HepG2 (cell line): ENCODE measurements around the gene DCC. TPM values are rescaled to one million over a fixed set of nuclear protein-coding genes. Genes with fewer than 3 reads are reported as not detected.

Experiments used
- ATAC-seq: fragments of 200-7000 bp; cut with Tn5 transposase; 3 replicates; pipeline ENCODE4 v1.9.1; 2020; ENCODE audit warnings: mild to moderate bottlenecking, moderate library complexity
- BruUV-seq: library from RNA; stranded (reverse); fragments of 400-500 nt; replicated peaks from 2 replicates; lab custom pipeline; 2021; lab: Mats Ljungman, UMichigan
- CTCF ChIA-PET: fragments of 300-600 bp; formaldehyde crosslinking; extraction: SDS; loops from one replicate; lab custom pipeline; 2021; ENCODE audit warnings: low total read pairs, inconsistent platforms, low intra/inter-chr PET ratio; lab: Yijun Ruan, JAX
- POLR2A ChIA-PET: fragments of 350-600 bp; sonication (Branson Sonifier 250); formaldehyde crosslinking; loops from one replicate; lab custom pipeline; 2020; ENCODE audit warnings: antibody characterized with exemption, inconsistent platforms; lab: Yijun Ruan, JAX
- DNase-seq: peaks from one replicate; pipeline ENCODE4 v3.0.0-alpha.2; 2015; ENCODE audit warnings: low spot score
- FAIRE-seq: peaks from 3 replicates; lab custom pipeline; 2011; peaks lifted over from hg19 to GRCh38; lab: Jason Lieb, UNC
- H2AFZ ChIP-seq: one replicate; pipeline ENCODE4 v1.6.1; 2011; ENCODE audit warnings: low read length, inconsistent platforms
- H3K27ac ChIP-seq: fragments of 300-600 bp; 3 replicates; pipeline ENCODE4 v1.8.0; 2011; ENCODE audit warnings: mixed run types, mild to moderate bottlenecking, mixed read lengths, low read length, inconsistent platforms; ENCODE audit not compliant: insufficient read depth; ENCODE audit errors: extremely low read length
- H3K27me3 ChIP-seq, 2 experiments: fragments of 200-600 bp in 1 of 2; 2 replicates in 1 of 2; 3 replicates in 1 of 2; pipeline versions ENCODE4 v1.6.0 to v1.8.0; 2011; ENCODE audit warnings: low read length in 2 of 2, mild to moderate bottlenecking in 2 of 2, moderate library complexity in 2 of 2, inconsistent platforms in 1 of 2; ENCODE audit not compliant: insufficient read depth in 2 of 2, control insufficient read depth in 1 of 2
- H3K36me3 ChIP-seq, 2 experiments: fragments of 200-600 bp in 1 of 2; replicated peaks in 1 of 2; 2 replicates in 1 of 2; 3 replicates in 1 of 2; pipeline versions ENCODE4 v1.5.1 to v1.8.0; 2011; ENCODE audit warnings: low read length in 2 of 2, inconsistent platforms in 1 of 2; ENCODE audit not compliant: insufficient read depth in 2 of 2, control insufficient read depth in 1 of 2
- H3K4me1 ChIP-seq: 2 replicates; pipeline ENCODE4 v1.5.1; 2012; ENCODE audit warnings: low read length, inconsistent platforms; ENCODE audit not compliant: insufficient read depth
- H3K4me2 ChIP-seq: 2 replicates; pipeline ENCODE4 v1.6.0; 2011; ENCODE audit warnings: low read depth, low read length, inconsistent platforms
- H3K4me3 ChIP-seq, 3 experiments: fragments of 200-600 bp in 1 of 3; sonication (generic), shearing (Covaris generic) in 1 of 3; replicated peaks in 1 of 3; 2 replicates each; pipeline ENCODE4 v1.5.1; 2011 to 2016; ENCODE audit warnings: low read length in 3 of 3, inconsistent platforms in 2 of 3, low read depth in 2 of 3, mild to moderate bottlenecking in 2 of 3, control low read depth in 1 of 3, mixed read lengths in 1 of 3; ENCODE audit not compliant: insufficient read depth in 1 of 3
- H3K79me2 ChIP-seq: one replicate; pipeline ENCODE4 v1.6.1; 2011; ENCODE audit warnings: low read length, inconsistent platforms; ENCODE audit not compliant: insufficient read depth
- H3K9ac ChIP-seq: 2 replicates; pipeline ENCODE4 v1.6.0; 2011; ENCODE audit warnings: mild to moderate bottlenecking, low read depth, low read length, inconsistent platforms; ENCODE audit not compliant: insufficient read depth
- H3K9me3 ChIP-seq: 2 replicates; pipeline ENCODE4 v1.5.1; 2012; ENCODE audit warnings: mild to moderate bottlenecking, low read length
- H4K20me1 ChIP-seq: 2 replicates; pipeline ENCODE4 v1.6.0; 2011; ENCODE audit warnings: inconsistent platforms, mild to moderate bottlenecking, low read length, moderate library complexity; ENCODE audit not compliant: insufficient read depth
- ARNTL ChIP-seq: sonication (generic); formaldehyde crosslinking; IDR thresholded peaks from 2 replicates; pipeline ENCODE4 v1.4.0; 2020; ENCODE audit warnings: mild to moderate bottlenecking, missing genetic modification reagents
- PHF20 ChIP-seq: sonication (generic); formaldehyde crosslinking; IDR thresholded peaks from 2 replicates; pipeline ENCODE4 v1.5.0; 2020; ENCODE audit warnings: mild to moderate bottlenecking, missing genetic modification reagents
- PRPF4 ChIP-seq: fragments of 200-400 bp; formaldehyde crosslinking; IDR thresholded peaks from 2 replicates; pipeline ENCODE4 v1.6.1; 2016; ENCODE audit warnings: low read length, low read depth; ENCODE audit not compliant: poor library complexity, severe bottlenecking
- TSC22D2 ChIP-seq: sonication (generic); formaldehyde crosslinking; IDR thresholded peaks from 2 replicates; pipeline ENCODE4 v1.5.1; 2020; ENCODE audit warnings: missing genetic modification reagents, mild to moderate bottlenecking, borderline replicate concordance
- ZBTB38 ChIP-seq: sonication (generic); formaldehyde crosslinking; IDR thresholded peaks from 2 replicates; pipeline ENCODE4 v1.5.1; 2020; ENCODE audit warnings: mild to moderate bottlenecking, missing genetic modification reagents
- ZNF256 ChIP-seq: sonication (generic); formaldehyde crosslinking; conservative IDR thresholded peaks from 2 replicates; pipeline ENCODE4 v1.4.0; 2020; ENCODE audit warnings: missing genetic modification reagents
- ZNF260 ChIP-seq: sonication (generic); formaldehyde crosslinking; IDR thresholded peaks from 2 replicates; pipeline ENCODE4 v1.4.0; 2020; ENCODE audit warnings: missing genetic modification reagents, low read depth, mild to moderate bottlenecking, borderline replicate concordance
- ZNF562 ChIP-seq: sonication (generic); formaldehyde crosslinking; IDR thresholded peaks from 2 replicates; pipeline ENCODE4 v1.8.0; 2022; ENCODE audit warnings: missing genetic modification reagents, borderline replicate concordance
- ZNF660 ChIP-seq: sonication (generic); formaldehyde crosslinking; IDR thresholded peaks from 2 replicates; pipeline ENCODE4 v1.5.1; 2020; ENCODE audit warnings: mild to moderate bottlenecking, low read depth, missing genetic modification reagents, borderline replicate concordance
- in situ Hi-C: cut with HindIII; loops from 2 replicates; pipeline ENCODE4 v1.10.0; 2017; ENCODE audit warnings: low pct_unique_long_range_greater_than_20kb; ENCODE audit not compliant: extremely low pct_ligation_motif_present
- intact Hi-C: fragments of 100-400 bp; cut with micrococcal nuclease; formaldehyde crosslinking; loops from one replicate; pipeline ENCODE4 v1.10.0; 2022; ENCODE audit not compliant: unreplicated experiment
- polyA plus RNA-seq, 8 experiments: library from polyadenylated mRNA; depleted of rRNA in 3 of 8; stranded (reverse) in 7 of 8; unstranded in 1 of 8; fragments of >200 nt; fragmentation: Illumina TruSeq in 4 of 8; extraction: Trizol in 4 of 8; gene quantifications; 2 replicates each; pipeline versions ENCODE4 v1.2.1 to v1.2.3, GENCODE V29; 2011 to 2016; ENCODE audit warnings: low read depth in 4 of 8, missing spikeins in 1 of 8, mixed read lengths in 1 of 8; ENCODE audit not compliant: insufficient read depth in 1 of 8
- total RNA-seq, 5 experiments: library from RNA; depleted of rRNA; stranded (reverse); fragments of >200 nt; fragmentation: Illumina TruSeq; extraction: Trizol; gene quantifications; 2 replicates each; pipeline ENCODE4 v1.2.3, GENCODE V29; 2016; ENCODE audit warnings: low read depth in 1 of 5
- TF ChIP-seq, protein P1 (sequence below): sonication (generic); formaldehyde crosslinking; IDR thresholded peaks from 2 replicates; pipeline ENCODE4 v1.8.0; 2022; ENCODE audit warnings: mild to moderate bottlenecking, missing genetic modification reagents; ENCODE audit not compliant: insufficient replicate concordance
- TF ChIP-seq, protein P2 (sequence below): sonication (generic); formaldehyde crosslinking; IDR thresholded peaks from 2 replicates; pipeline ENCODE4 v1.5.0; 2020; ENCODE audit warnings: missing genetic modification reagents
- TF ChIP-seq, protein P3 (sequence below), 2 experiments: sonication (generic) in 1 of 2; formaldehyde crosslinking in 1 of 2; IDR thresholded peaks; 2 replicates each; pipeline versions ENCODE4 v1.5.1 to v1.6.1; 2011 to 2020; ENCODE audit warnings: borderline replicate concordance in 1 of 2, low read depth in 1 of 2, low read length in 1 of 2, mild to moderate bottlenecking in 1 of 2, missing genetic modification reagents in 1 of 2, moderate library complexity in 1 of 2

DCC gene
- total and polyA plus RNA-seq, 2 of the 13 experiments (the other 11 are each of a cell fraction or from before 2014, with no cell fraction given), result not detected

DNA sequence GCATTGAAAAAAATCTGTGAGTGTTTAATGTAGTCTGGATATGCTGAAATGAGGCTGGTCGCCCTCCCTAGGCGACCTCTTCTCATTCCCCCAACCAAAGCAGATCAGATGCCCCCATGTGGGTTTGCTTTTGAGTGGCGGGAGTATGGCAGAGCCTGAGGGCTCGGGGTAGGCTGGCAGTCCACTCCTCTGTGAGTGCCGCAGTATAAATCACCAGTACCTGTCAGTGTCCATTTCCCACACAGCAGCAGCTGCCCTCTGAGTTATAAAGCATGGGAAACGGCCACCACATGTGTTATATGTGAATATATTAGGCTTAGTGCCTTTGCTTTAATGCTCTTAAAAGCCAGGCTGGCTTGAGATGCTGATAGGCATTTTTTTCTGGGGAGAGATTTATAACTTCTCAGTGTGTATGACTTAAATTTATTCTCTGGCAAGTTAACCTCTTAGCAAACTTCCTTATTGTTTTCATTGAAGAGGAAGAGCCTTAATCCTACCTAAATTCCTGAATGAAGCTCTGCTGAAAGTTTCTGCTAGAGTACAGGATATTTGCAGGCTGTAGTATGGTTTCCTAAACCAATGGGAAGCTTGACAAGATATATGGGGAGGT, 3.8 kb downstream of the DCC start (continued):
- TF ChIP-seq PRPF4, result no peak
- no peak for TF ChIP-seq PHF20

DNA sequence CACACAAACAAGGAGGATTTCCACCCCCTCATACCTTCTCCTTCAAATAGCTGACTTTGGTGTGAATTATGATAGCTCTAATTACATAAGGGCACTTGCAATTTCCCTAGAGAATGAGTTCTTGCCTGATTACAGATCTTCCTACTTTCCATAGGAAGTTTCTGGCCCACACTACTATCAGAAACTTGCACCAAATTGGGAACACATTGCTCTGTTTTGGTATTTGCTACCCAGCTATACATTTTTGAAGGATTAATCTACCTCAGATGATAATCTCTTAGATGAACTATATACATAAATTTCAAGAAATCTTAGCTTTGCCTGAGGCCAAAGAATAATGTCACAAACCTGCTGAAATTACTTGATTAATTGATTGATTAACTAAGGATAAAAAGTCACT, 4.9 kb downstream of the DCC start:
- Histone ChIP-seq H3K36me3 (no peaks in the 10 kb centered on the region), H3K27me3 (peaks cover 0 to 18% of the 10 kb centered on the region in 2 experiments; a peak in 2 of 5 replicates), H3K27ac (no peak overlapping the region), H3K79me2 (no peaks in the 10 kb centered on the region), H3K4me2 (no peak overlapping the region), H3K4me3 (no peak overlapping the region), H4K20me1 (no peaks in the 10 kb centered on the region), H3K4me1 (no peaks in the 10 kb centered on the region), H2AFZ (no peak overlapping the region), H3K9me3 (no peaks in the 10 kb centered on the region), H3K9ac (no peak overlapping the region)
- ChIA-PET CTCF (no interaction called here), POLR2A (no interaction called here)
- FAIRE-seq, result no peak
- BruUV-seq, result no TSS peak
- in situ Hi-C loops, result no loop called here
- intact Hi-C loops, result loop anchor here (10.0 kb wide), 1 partner anchor 350 kb away; no protein-coding TSS in a partner anchor
- ATAC-seq, result no peak
- no peak for DNase-seq
- TF ChIP-seq ZNF562 (CRISPR knock-in tag) (no peak), ZNF660 (no peak), ZNF256 (CRISPR knock-in tag) (no peak), TSC22D2 (CRISPR knock-in tag) (no peak), ARNTL (no peak), ZBTB38 (no peak), ZNF260 (CRISPR knock-in tag) (no peak)
- TF ChIP-seq, protein P1, sequence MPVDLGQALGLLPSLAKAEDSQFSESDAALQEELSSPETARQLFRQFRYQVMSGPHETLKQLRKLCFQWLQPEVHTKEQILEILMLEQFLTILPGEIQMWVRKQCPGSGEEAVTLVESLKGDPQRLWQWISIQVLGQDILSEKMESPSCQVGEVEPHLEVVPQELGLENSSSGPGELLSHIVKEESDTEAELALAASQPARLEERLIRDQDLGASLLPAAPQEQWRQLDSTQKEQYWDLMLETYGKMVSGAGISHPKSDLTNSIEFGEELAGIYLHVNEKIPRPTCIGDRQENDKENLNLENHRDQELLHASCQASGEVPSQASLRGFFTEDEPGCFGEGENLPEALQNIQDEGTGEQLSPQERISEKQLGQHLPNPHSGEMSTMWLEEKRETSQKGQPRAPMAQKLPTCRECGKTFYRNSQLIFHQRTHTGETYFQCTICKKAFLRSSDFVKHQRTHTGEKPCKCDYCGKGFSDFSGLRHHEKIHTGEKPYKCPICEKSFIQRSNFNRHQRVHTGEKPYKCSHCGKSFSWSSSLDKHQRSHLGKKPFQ (CRISPR knock-in tag), result no peak
- TF ChIP-seq, protein P2, sequence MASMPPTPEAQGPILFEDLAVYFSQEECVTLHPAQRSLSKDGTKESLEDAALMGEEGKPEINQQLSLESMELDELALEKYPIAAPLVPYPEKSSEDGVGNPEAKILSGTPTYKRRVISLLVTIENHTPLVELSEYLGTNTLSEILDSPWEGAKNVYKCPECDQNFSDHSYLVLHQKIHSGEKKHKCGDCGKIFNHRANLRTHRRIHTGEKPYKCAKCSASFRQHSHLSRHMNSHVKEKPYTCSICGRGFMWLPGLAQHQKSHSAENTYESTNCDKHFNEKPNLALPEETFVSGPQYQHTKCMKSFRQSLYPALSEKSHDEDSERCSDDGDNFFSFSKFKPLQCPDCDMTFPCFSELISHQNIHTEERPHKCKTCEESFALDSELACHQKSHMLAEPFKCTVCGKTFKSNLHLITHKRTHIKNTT (CRISPR knock-in tag), result no peak
- TF ChIP-seq, protein P3, sequence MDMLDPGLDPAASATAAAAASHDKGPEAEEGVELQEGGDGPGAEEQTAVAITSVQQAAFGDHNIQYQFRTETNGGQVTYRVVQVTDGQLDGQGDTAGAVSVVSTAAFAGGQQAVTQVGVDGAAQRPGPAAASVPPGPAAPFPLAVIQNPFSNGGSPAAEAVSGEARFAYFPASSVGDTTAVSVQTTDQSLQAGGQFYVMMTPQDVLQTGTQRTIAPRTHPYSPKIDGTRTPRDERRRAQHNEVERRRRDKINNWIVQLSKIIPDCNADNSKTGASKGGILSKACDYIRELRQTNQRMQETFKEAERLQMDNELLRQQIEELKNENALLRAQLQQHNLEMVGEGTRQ (IDR thresholded peaks at IDR 0.05; ENCODE audit: low read depth, low read length), result no peak
- TF ChIP-seq, protein P3 (CRISPR knock-in tag; IDR thresholded peaks at IDR 0.05; ENCODE audit: borderline replicate concordance), result no peak
